HFF-Myc (cell line): ENCODE measurements around the gene CCL4.

ENCODE experiments used
- DNase-seq: peaks from one replicate; pipeline ENCODE4 v3.0.0-alpha.2; 2011; ENCODE audit warnings: low read depth; ENCODE audit errors: extremely low read depth
- H3K4me3 ChIP-seq: replicated peaks from 2 replicates; pipeline ENCODE4 v1.5.1; 2011; ENCODE audit warnings: low read depth, mild to moderate bottlenecking, control low read depth, low read length
- CTCF ChIP-seq: IDR thresholded peaks from 2 replicates; pipeline ENCODE4 v1.5.1; 2012; ENCODE audit warnings: mild to moderate bottlenecking, low read depth, low read length, control low read depth; ENCODE audit errors: missing control alignments

CCL4 gene

GRCh38 chr17:36066365-36066985 is 37.2 kb upstream of the CCL4 start:
- no peak for DNase-seq
- no peak overlapping the region for H3K4me3 ChIP-seq
- no peak for TF ChIP-seq CTCF

GRCh38 chr17:36068524-36068923 is 35.1 kb upstream of the CCL4 start:
- H3K4me3 ChIP-seq: no peak overlapping the region
- no peak for TF ChIP-seq CTCF
- no peak for DNase-seq

- no peak for TF ChIP-seq CTCF
- H3K4me3 ChIP-seq: no peak overlapping the region
- no peak for DNase-seq
Measured at GRCh38 chr17:36069136-36069535, 34.5 kb upstream of the CCL4 start.

GRCh38 chr17:36070427-36070826 is 33.2 kb upstream of the CCL4 start:
- no peak for DNase-seq
- no peak overlapping the region for H3K4me3 ChIP-seq
- no peak for TF ChIP-seq CTCF

- no peak for TF ChIP-seq CTCF
- DNase-seq: no peak
- H3K4me3 ChIP-seq: no peak overlapping the region
Measured at GRCh38 chr17:36071751-36072150, 31.9 kb upstream of the CCL4 start.

GRCh38 chr17:36072431-36073121 is 31.1 kb upstream of the CCL4 start:
- peak; percentile 2 for DNase-seq
- H3K4me3 ChIP-seq: no peak overlapping the region
- TF ChIP-seq CTCF: peak; percentile 70
